Gastroesophageal sphincter (tissue), 4 donors: ENCODE results near the gene MEGF8. TPM values are rescaled to one million over a fixed set of nuclear protein-coding genes. Genes with fewer than 3 reads are reported as not detected.

ENCODE experiments used
- ATAC-seq: fragments of 150-250 bp; one replicate; pipeline ENCODE4 v1.9.1; 2016; ENCODE audit warnings: mild to moderate bottlenecking, moderate library complexity
- H3K27ac ChIP-seq, 4 donors: fragments of 200-600 bp; sonication (generic) in 3 of 4; 1 replicate in 3 of 4; 2 replicates in 1 of 4; pipeline ENCODE4 v1.5.1; 2016 to 2019
- H3K27me3 ChIP-seq: fragments of 200-600 bp; sonication (generic); one replicate; pipeline ENCODE4 v1.5.1; 2019
- H3K36me3 ChIP-seq, 2 donors: fragments of 200-600 bp; sonication (generic); one replicate each; pipeline ENCODE4 v1.5.1; 2019; ENCODE audit warnings: control low read depth in 1 of 2
- H3K4me1 ChIP-seq, 3 donors: fragments of 200-600 bp; sonication (generic); 1 replicate in 2 of 3; 2 replicates in 1 of 3; pipeline ENCODE4 v1.5.1; 2016 to 2019; ENCODE audit warnings: control low read depth in 2 of 3
- H3K4me3 ChIP-seq, 2 donors: fragments of 200-600 bp; sonication (generic); one replicate each; pipeline ENCODE4 v1.5.1; 2019; ENCODE audit warnings: mild to moderate bottlenecking in 1 of 2, moderate library complexity in 1 of 2
- H3K9me3 ChIP-seq, 3 donors: fragments of 200-600 bp; sonication (generic); one replicate each; pipeline ENCODE4 v1.5.1; 2017 to 2019; ENCODE audit warnings: control low read depth in 2 of 3
- EP300 ChIP-seq: sonication (generic); formaldehyde crosslinking; IDR thresholded peaks from one replicate; pipeline ENCODE4 v1.6.1; 2017; ENCODE audit warnings: antibody characterized with exemption, mild to moderate bottlenecking
- POLR2A ChIP-seq, 2 donors: fragments of 450-650 bp; IDR thresholded peaks; one replicate each; pipeline ENCODE4 v1.6.1; 2017; ENCODE audit warnings: antibody characterized with exemption in 2 of 2, mild to moderate bottlenecking in 2 of 2, moderate library complexity in 1 of 2
- POLR2AphosphoS5 ChIP-seq: sonication (generic); formaldehyde crosslinking; IDR thresholded peaks from one replicate; pipeline ENCODE4 v1.6.1; 2017; ENCODE audit warnings: antibody characterized with exemption
- WGBS, 2 donors: methylation state at CpG; one replicate each; pipeline ENCODE4 v1.1.5; 2018; ENCODE audit warnings: low coverage in 1 of 2; 5-methylcytosine and 5-hydroxymethylcytosine counted together
- total RNA-seq, 4 donors: library from RNA; depleted of rRNA; stranded (reverse); fragments of >200 nt; gene quantifications; one replicate each; pipeline ENCODE4 v1.1.0, GENCODE V29; 2016
- TF ChIP-seq, protein P1 (sequence below), 4 experiments: fragments of 200-600 bp in 2 of 4; fragments of 450-650 bp in 2 of 4; sonication (generic) in 1 of 4; IDR thresholded peaks; one replicate each; pipeline ENCODE4 v1.5.1; 2017 to 2019; ENCODE audit warnings: antibody characterized with exemption in 4 of 4, mild to moderate bottlenecking in 2 of 4, moderate library complexity in 2 of 4

The MEGF8 gene
- total RNA-seq, 4 donors from 2014 or later = 13.9 to 44.4 (median 18.1) TPM

- Histone ChIP-seq H3K36me3 (peaks cover 0 to 67% of the 10 kb centered on the region in 2 donors), H3K27ac (no peak overlapping the region), H3K9me3 (no peaks in the 10 kb centered on the region), H3K4me1 (peaks cover 0 to 27% (median 6%) of the 10 kb centered on the region in 3 donors), H3K4me3 (no peak overlapping the region), H3K27me3 (no peaks in the 10 kb centered on the region)
- 78 to 92% methylated on average over 8 to 12 of the region's 17 CpGs for WGBS, 2 donors
- no peak for ATAC-seq
- no peak for TF ChIP-seq EP300
- TF ChIP-seq, protein P1, sequence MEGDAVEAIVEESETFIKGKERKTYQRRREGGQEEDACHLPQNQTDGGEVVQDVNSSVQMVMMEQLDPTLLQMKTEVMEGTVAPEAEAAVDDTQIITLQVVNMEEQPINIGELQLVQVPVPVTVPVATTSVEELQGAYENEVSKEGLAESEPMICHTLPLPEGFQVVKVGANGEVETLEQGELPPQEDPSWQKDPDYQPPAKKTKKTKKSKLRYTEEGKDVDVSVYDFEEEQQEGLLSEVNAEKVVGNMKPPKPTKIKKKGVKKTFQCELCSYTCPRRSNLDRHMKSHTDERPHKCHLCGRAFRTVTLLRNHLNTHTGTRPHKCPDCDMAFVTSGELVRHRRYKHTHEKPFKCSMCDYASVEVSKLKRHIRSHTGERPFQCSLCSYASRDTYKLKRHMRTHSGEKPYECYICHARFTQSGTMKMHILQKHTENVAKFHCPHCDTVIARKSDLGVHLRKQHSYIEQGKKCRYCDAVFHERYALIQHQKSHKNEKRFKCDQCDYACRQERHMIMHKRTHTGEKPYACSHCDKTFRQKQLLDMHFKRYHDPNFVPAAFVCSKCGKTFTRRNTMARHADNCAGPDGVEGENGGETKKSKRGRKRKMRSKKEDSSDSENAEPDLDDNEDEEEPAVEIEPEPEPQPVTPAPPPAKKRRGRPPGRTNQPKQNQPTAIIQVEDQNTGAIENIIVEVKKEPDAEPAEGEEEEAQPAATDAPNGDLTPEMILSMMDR (IDR thresholded peaks at IDR 0.05) = no peak
- no peak for TF ChIP-seq POLR2AphosphoS5
- TF ChIP-seq POLR2A (IDR thresholded peaks at IDR 0.05) = no peak
Observed at GRCh38 chr19:42363614-42364346, 38.3 kb downstream of the MEGF8 start.

GRCh38 chr19:42366673-42367072 lies 41.2 kb downstream of the MEGF8 start:
- WGBS, 2 donors = 20 to 25% methylated on average over 1 of the region's 1 CpG
- Histone ChIP-seq H3K4me3 (no peak overlapping the region), H3K9me3 (no peaks in the 10 kb centered on the region), H3K36me3 (peaks cover 0 to 61% of the 10 kb centered on the region in 2 donors), H3K27me3 (no peaks in the 10 kb centered on the region), H3K4me1 (peaks cover 0 to 27% (median 6%) of the 10 kb centered on the region in 3 donors), H3K27ac (peak overlapping the region in 3 of 4 donors; percentile 18 to 53 (median 39))
- TF ChIP-seq EP300 = no peak
- TF ChIP-seq, protein P1 (IDR thresholded peaks at IDR 0.05) = no peak
- ATAC-seq = no peak

DNA sequence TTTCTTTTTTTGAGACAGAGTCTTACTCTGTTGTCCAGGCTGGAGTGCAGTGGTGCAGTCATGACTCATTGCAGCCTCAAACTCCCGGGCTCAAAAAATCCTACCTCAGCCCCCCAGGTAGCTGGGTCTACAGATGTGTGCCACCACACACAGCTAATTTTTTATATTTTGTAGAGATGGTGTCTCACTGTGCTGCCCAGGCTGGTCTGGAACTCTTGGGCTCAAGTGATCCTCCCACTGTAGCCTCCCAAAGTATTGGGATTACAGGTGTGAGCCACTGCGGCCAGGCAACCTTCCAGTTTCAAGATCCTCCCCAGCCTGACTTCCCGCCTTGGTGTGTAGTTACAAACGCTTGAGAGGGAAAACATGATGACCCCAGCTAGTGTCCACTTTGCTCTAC lies 42.5 kb downstream of the MEGF8 start:
- H3K27me3 ChIP-seq = no peaks in the 10 kb centered on the region
- no peak for ATAC-seq
- no peak overlapping the region for H3K27ac ChIP-seq
- no peaks in the 10 kb centered on the region for H3K9me3 ChIP-seq
- H3K4me3 ChIP-seq = no peak overlapping the region
- WGBS, 2 donors = 69% methylated on average over 2 of the region's 4 CpGs; no CpG with 5 or more reads in 1 of the 2 donors
- H3K4me1 ChIP-seq = peaks cover 0 to 27% (median 6%) of the 10 kb centered on the region in 3 donors
- peaks cover 0 to 61% of the 10 kb centered on the region in 2 donors for H3K36me3 ChIP-seq
- TF ChIP-seq EP300 = no peak
- TF ChIP-seq POLR2AphosphoS5 = no peak
- TF ChIP-seq, protein P1 (IDR thresholded peaks at IDR 0.05) = no peak
- no peak for TF ChIP-seq POLR2A (IDR thresholded peaks at IDR 0.05)

GRCh38 chr19:42368360-42368759 lies 42.9 kb downstream of the MEGF8 start:
- Histone ChIP-seq H3K9me3 (no peaks in the 10 kb centered on the region), H3K27me3 (no peaks in the 10 kb centered on the region), H3K4me3 (no peak overlapping the region), H3K27ac (no peak overlapping the region), H3K4me1 (peaks cover 0 to 27% (median 6%) of the 10 kb centered on the region in 3 donors), H3K36me3 (peaks cover 0 to 61% of the 10 kb centered on the region in 2 donors)
- TF ChIP-seq POLR2A (IDR thresholded peaks at IDR 0.05) (no peak), POLR2AphosphoS5 (no peak), EP300 (no peak)
- TF ChIP-seq, protein P1 (IDR thresholded peaks at IDR 0.05) = no peak
- WGBS, 2 donors = no CpG with 5 or more reads among the region's 11 CpGs
- ATAC-seq = no peak

DNA sequence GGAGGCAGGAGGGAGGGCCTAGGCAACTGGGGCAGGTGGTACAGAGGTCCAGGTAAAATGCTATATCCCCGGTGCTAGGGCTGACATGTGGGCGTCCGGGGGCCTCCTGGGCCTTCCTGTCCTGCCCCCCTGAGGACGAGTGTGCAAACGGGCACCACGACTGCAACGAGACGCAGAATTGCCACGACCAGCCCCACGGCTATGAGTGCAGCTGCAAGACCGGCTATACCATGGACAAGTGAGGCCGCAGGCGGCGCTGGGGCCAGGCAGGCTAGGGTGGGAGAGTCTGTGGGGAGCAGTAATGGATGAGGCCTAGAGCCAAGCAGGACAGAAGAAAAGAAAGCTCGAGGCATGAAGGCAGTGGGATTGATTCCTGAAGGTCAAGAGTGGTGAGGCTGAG lies 43.3 kb downstream of the MEGF8 start:
- Histone ChIP-seq H3K36me3 (peaks cover 0 to 60% of the 10 kb centered on the region in 2 donors), H3K9me3 (no peaks in the 10 kb centered on the region), H3K4me1 (peaks cover 0 to 27% (median 6%) of the 10 kb centered on the region in 3 donors), H3K27ac (no peak overlapping the region), H3K4me3 (no peak overlapping the region), H3K27me3 (no peaks in the 10 kb centered on the region)
- ATAC-seq = no peak
- 88 to 95% methylated on average over 4 to 6 of the region's 15 CpGs for WGBS, 2 donors
- TF ChIP-seq POLR2A (IDR thresholded peaks at IDR 0.05) = no peak
- TF ChIP-seq, protein P1 (IDR thresholded peaks at IDR 0.05) = no peak
- TF ChIP-seq POLR2AphosphoS5 = no peak
- no peak for TF ChIP-seq EP300
